GM12878 (cell line): ENCODE measurements around the gene LRRC75B. TPM values are rescaled to one million over a fixed set of nuclear protein-coding genes. Genes with fewer than 3 reads are reported as not detected.
"Not testable (repeated sequence)": the region's sequence is repeated elsewhere in the genome, so short reads cannot be mapped to it uniquely, and the experiment has no call there.

ENCODE experiments used
- ATAC-seq: fragments of 200-7000 bp; cut with Tn5 transposase; 3 replicates; pipeline ENCODE4 v1.9.1; 2020; ENCODE audit warnings: mild to moderate bottlenecking, moderate library complexity
- BruUV-seq: library from RNA; stranded (reverse); fragments of 400-500 nt; replicated peaks from 2 replicates; lab custom pipeline; 2021; lab: Mats Ljungman, UMichigan
- CTCF ChIA-PET: fragments of 300-600 bp; sonication (Branson Sonifier 250); formaldehyde crosslinking; extraction: SDS; loops from one replicate; lab custom pipeline; 2021; ENCODE audit warnings: inconsistent platforms; lab: Yijun Ruan, JAX
- POLR2A ChIA-PET: fragments of 350-600 bp; formaldehyde crosslinking; extraction: SDS; loops from one replicate; lab custom pipeline; 2021; ENCODE audit warnings: inconsistent platforms; lab: Charles Lee
- RAD21 ChIA-PET: fragments of 300-600 bp; sonication (Branson Sonifier 250); formaldehyde crosslinking; loops from one replicate; lab custom pipeline; 2023; ENCODE audit warnings: antibody characterized with exemption; ENCODE audit not compliant: unreplicated experiment; lab: Charles Lee
- SMC1A ChIA-PET: fragments of 300-600 bp; sonication (Branson Sonifier 250); formaldehyde crosslinking; loops from one replicate; lab custom pipeline; 2023; ENCODE audit not compliant: unreplicated experiment, uncharacterized antibody; lab: Charles Lee
- DNase-seq: peaks from one replicate; pipeline ENCODE4 v3.0.0-alpha.2; 2011; ENCODE audit warnings: low read depth, low spot score
- FAIRE-seq: peaks from 3 replicates; lab custom pipeline; 2011; peaks lifted over from hg19 to GRCh38; lab: Jason Lieb, UNC
- H2AFZ ChIP-seq: 2 replicates; pipeline ENCODE4 v1.6.0; 2011; ENCODE audit warnings: low read depth, low read length, control low read depth; ENCODE audit not compliant: control insufficient read depth
- H3K27ac ChIP-seq: 2 replicates; pipeline ENCODE4 v1.5.1; 2011; ENCODE audit warnings: control low read depth; ENCODE audit not compliant: control insufficient read depth, insufficient read depth
- H3K27me3 ChIP-seq, 2 experiments: replicated peaks in 1 of 2; 2 replicates each; pipeline versions ENCODE4 v1.6.0 to v1.6.1; 2011; ENCODE audit warnings: low read length in 1 of 2; ENCODE audit not compliant: control insufficient read depth in 2 of 2, insufficient read depth in 2 of 2
- H3K36me3 ChIP-seq, 2 experiments: 2 replicates each; pipeline ENCODE4 v1.5.1; 2011; ENCODE audit warnings: low read length in 1 of 2; ENCODE audit not compliant: control insufficient read depth in 2 of 2, insufficient read depth in 2 of 2
- H3K4me1 ChIP-seq: 2 replicates; pipeline ENCODE4 v1.6.1; 2011; ENCODE audit warnings: mild to moderate bottlenecking, low read length, moderate library complexity, mixed read lengths; ENCODE audit not compliant: control insufficient read depth, insufficient read depth
- H3K4me2 ChIP-seq: 2 replicates; pipeline ENCODE4 v1.6.0; 2011; ENCODE audit warnings: control low read depth; ENCODE audit not compliant: control insufficient read depth, insufficient read depth
- H3K4me3 ChIP-seq: fragments of 200-600 bp; sonication (generic); 2 replicates; pipeline ENCODE4 v1.5.1; 2016
- H3K79me2 ChIP-seq: 2 replicates; pipeline ENCODE4 v1.6.0; 2011; ENCODE audit warnings: low read length; ENCODE audit not compliant: control insufficient read depth, insufficient read depth
- H3K9ac ChIP-seq: 2 replicates; pipeline ENCODE4 v1.8.0; 2011; ENCODE audit warnings: low read length, control low read depth, mixed read lengths; ENCODE audit not compliant: control insufficient read depth, insufficient read depth
- H3K9me3 ChIP-seq: replicated peaks from 3 replicates; pipeline ENCODE4 v1.5.1; 2011; ENCODE audit warnings: mild to moderate bottlenecking, low read length; ENCODE audit not compliant: control insufficient read depth, insufficient read depth
- H4K20me1 ChIP-seq: 2 replicates; pipeline ENCODE4 v1.6.0; 2011; ENCODE audit not compliant: control insufficient read depth, insufficient read depth
- WGBS: methylation state at CpG from one replicate; pipeline ENCODE4 v1.1.6; 2016; ENCODE audit warnings: low lambda C conversion rate; ENCODE audit not compliant: insufficient replicate concordance, insufficient coverage; ENCODE audit errors: missing lambda C conversion rate; 5-methylcytosine and 5-hydroxymethylcytosine counted together
- in situ Hi-C: fragments of 300-500 bp; cut with MboI; formaldehyde crosslinking; loops from 9 replicates; pipeline ENCODE4 v1.14.3; 2018; ENCODE audit warnings: mixed read lengths
- intact Hi-C: fragments of 100-400 bp; cut with micrococcal nuclease; formaldehyde crosslinking; loops from one replicate; pipeline ENCODE4 v1.14.2; 2022; ENCODE audit not compliant: unreplicated experiment
- polyA plus RNA-seq, 11 experiments: library from polyadenylated mRNA; depleted of rRNA in 4 of 11; unstranded in 6 of 11; stranded (reverse) in 5 of 11; fragments of >200 nt; fragmentation: Nextera tagmentation in 4 of 11; fragmentation: Illumina TruSeq in 1 of 11; extraction: Ambion mirVana in 4 of 11; extraction: Trizol in 1 of 11; gene quantifications; 1 replicate in 1 of 11; 2 replicates in 10 of 11; pipeline versions ENCODE4 v1.2.1 to v1.2.3, GENCODE V29; 2011 to 2016; ENCODE audit warnings: inconsistent platforms in 2 of 11, missing spikeins in 2 of 11, low read depth in 1 of 11
- total RNA-seq, 4 experiments: library from RNA; depleted of rRNA in 3 of 4; stranded (reverse); fragments of >200 nt in 3 of 4; fragmentation: Illumina TruSeq in 1 of 4; extraction: Trizol in 1 of 4; gene quantifications; 2 replicates each; pipeline versions ENCODE4 v1.2.1 to v1.2.3, GENCODE V29; 2013 to 2021

Gene LRRC75B
- total and polyA plus RNA-seq, 10 of the 15 experiments (the other 5 are each of a cell fraction or from before 2014, with no cell fraction given) = 0.09 to 0.98 (median 0.11) TPM; not detected in 3

GRCh38 chr22:24622596-24622995 lies 29.7 kb upstream of the LRRC75B start:
- H3K36me3 ChIP-seq, H4K20me1 ChIP-seq, FAIRE-seq, H3K9me3 ChIP-seq, intact Hi-C loops, H3K4me2 ChIP-seq, POLR2A ChIA-PET, RAD21 ChIA-PET, H3K27ac ChIP-seq, BruUV-seq, H3K4me3 ChIP-seq, H3K9ac ChIP-seq, H3K4me1 ChIP-seq, ATAC-seq, SMC1A ChIA-PET, DNase-seq, H3K27me3 ChIP-seq, H3K79me2 ChIP-seq, in situ Hi-C loops, H2AFZ ChIP-seq, CTCF ChIA-PET: not testable (repeated sequence)
- 0% methylated on average over 2 of the region's 2 CpGs for WGBS

- BruUV-seq, FAIRE-seq, intact Hi-C loops, RAD21 ChIA-PET, H3K4me3 ChIP-seq, H3K9me3 ChIP-seq, H2AFZ ChIP-seq, POLR2A ChIA-PET, H3K79me2 ChIP-seq, H4K20me1 ChIP-seq, H3K4me1 ChIP-seq, H3K36me3 ChIP-seq, H3K4me2 ChIP-seq, in situ Hi-C loops, ATAC-seq, SMC1A ChIA-PET, DNase-seq, H3K27ac ChIP-seq, H3K9ac ChIP-seq, H3K27me3 ChIP-seq: not testable (repeated sequence)
- CTCF ChIA-PET = interaction anchor here (0.8 kb wide), 1 partner anchor 8 kb away, joined by 3 read pairs; no protein-coding TSS in a partner anchor
- 67% methylated on average over 3 of the region's 5 CpGs for WGBS
These were observed 28.4 kb upstream of the LRRC75B start for GRCh38 chr22:24621244-24621643.

- POLR2A ChIA-PET = interaction anchor here (0.7 kb wide), 1 partner anchor 197 kb away, joined by 9 read pairs; no protein-coding TSS in a partner anchor
- CTCF ChIA-PET, intact Hi-C loops: not testable (repeated sequence)
These were observed 21.9 kb upstream of the LRRC75B start for GRCh38 chr22:24614794-24615193.

GRCh38 chr22:24609888-24610287 lies 17.0 kb upstream of the LRRC75B start:
- intact Hi-C loops, in situ Hi-C loops, H3K4me1 ChIP-seq, FAIRE-seq, H3K27ac ChIP-seq, H3K36me3 ChIP-seq, H3K4me3 ChIP-seq, H3K9me3 ChIP-seq, H2AFZ ChIP-seq, POLR2A ChIA-PET, H3K27me3 ChIP-seq, DNase-seq, H4K20me1 ChIP-seq, SMC1A ChIA-PET, H3K9ac ChIP-seq, CTCF ChIA-PET, H3K79me2 ChIP-seq, RAD21 ChIA-PET, ATAC-seq, H3K4me2 ChIP-seq: not testable (repeated sequence)
- whole genome bisulfite sequencing = 68% methylated on average over 2 of the region's 3 CpGs
- BruUV-seq = TSS peak; percentile 52

More at GRCh38 chr22:24614794-24615193, 21.9 kb upstream of the LRRC75B start:
- H3K9ac ChIP-seq, H2AFZ ChIP-seq, H3K79me2 ChIP-seq, H3K4me1 ChIP-seq, ATAC-seq, H3K27ac ChIP-seq, FAIRE-seq, H3K36me3 ChIP-seq, H3K9me3 ChIP-seq, RAD21 ChIA-PET, DNase-seq, in situ Hi-C loops, H3K27me3 ChIP-seq, H4K20me1 ChIP-seq, SMC1A ChIA-PET, H3K4me3 ChIP-seq, BruUV-seq, H3K4me2 ChIP-seq: not testable (repeated sequence)
- 66% methylated on average over 12 of the region's 15 CpGs for WGBS
